Neural cell (in vitro differentiated cells): ENCODE data around the gene ECEL1. TPM values are rescaled to one million over a fixed set of nuclear protein-coding genes. Genes with fewer than 3 reads are reported as not detected.
"Not testable (repeated sequence)": the region's sequence is repeated elsewhere in the genome, so short reads cannot be mapped to it uniquely, and the experiment has no call there.

Source experiments
- H2AFZ ChIP-seq: fragments of 200-600, 300-800 bp; sonication (generic), shearing (Covaris generic); 2 replicates; pipeline ENCODE4 v1.6.0; 2014; ENCODE audit warnings: low read depth, mild to moderate bottlenecking, antibody characterized with exemption, low read length, moderate library complexity
- H3F3A ChIP-seq: fragments of 200-600 bp; shearing (Covaris generic); 2 replicates; pipeline ENCODE4 v1.6.1; 2016; ENCODE audit warnings: mild to moderate bottlenecking, moderate library complexity, mixed read lengths, antibody characterized with exemption, low read length; ENCODE audit not compliant: insufficient read depth, poor library complexity, severe bottlenecking
- H3K27ac ChIP-seq: fragments of 200-600, 300-800 bp; sonication (generic), shearing (Covaris generic); 2 replicates; pipeline ENCODE4 v1.5.1; 2014; ENCODE audit warnings: mild to moderate bottlenecking, low read length, moderate library complexity
- H3K27me3 ChIP-seq: fragments of 300-800, 200-600 bp; sonication (generic), shearing (Covaris generic); 2 replicates; pipeline ENCODE4 v1.6.0; 2014; ENCODE audit warnings: mild to moderate bottlenecking, low read depth, low read length, moderate library complexity; ENCODE audit not compliant: insufficient read depth
- H3K36me3 ChIP-seq: fragments of 300-800, 200-600 bp; sonication (generic), shearing (Covaris generic); 2 replicates; pipeline ENCODE4 v1.5.1; 2014; ENCODE audit warnings: mild to moderate bottlenecking, antibody characterized with exemption, low read length, moderate library complexity; ENCODE audit not compliant: insufficient read depth
- H3K4me2 ChIP-seq: fragments of 300-800, 200-600 bp; sonication (generic), shearing (Covaris generic); 2 replicates; pipeline ENCODE4 v1.6.0; 2014; ENCODE audit warnings: mild to moderate bottlenecking, low read length
- H3K4me3 ChIP-seq: fragments of 300-800, 200-600 bp; sonication (generic), shearing (Covaris generic); 2 replicates; pipeline ENCODE4 v1.5.1; 2014; ENCODE audit warnings: mild to moderate bottlenecking, low read length, moderate library complexity
- H3K79me2 ChIP-seq: fragments of 200-600 bp; shearing (Covaris generic); replicated peaks from 2 replicates; pipeline ENCODE4 v1.6.0; 2014; ENCODE audit warnings: mild to moderate bottlenecking, low read length, moderate library complexity; ENCODE audit not compliant: insufficient read depth
- H3K9ac ChIP-seq: fragments of 300-800, 200-600 bp; sonication (generic), shearing (Covaris generic); 2 replicates; pipeline ENCODE4 v1.6.1; 2016; ENCODE audit warnings: mild to moderate bottlenecking, low read length, mixed read lengths
- H3K9me2 ChIP-seq: fragments of 200-600 bp; shearing (Covaris generic); 2 replicates; pipeline ENCODE4 v1.6.1; 2016; ENCODE audit warnings: mild to moderate bottlenecking, low read length, mixed read lengths; ENCODE audit not compliant: insufficient read depth
- H3K9me3 ChIP-seq: fragments of 200-600, 300-800 bp; sonication (generic), shearing (Covaris generic); 2 replicates; pipeline ENCODE4 v1.6.1; 2016; ENCODE audit warnings: mild to moderate bottlenecking, mixed run types, low read length, moderate library complexity, mixed read lengths
- H4K20me1 ChIP-seq: fragments of 200-600 bp; shearing (Covaris generic); 2 replicates; pipeline ENCODE4 v1.6.1; 2016; ENCODE audit warnings: mild to moderate bottlenecking, mixed run types; ENCODE audit not compliant: insufficient read depth
- EP300 ChIP-seq: fragments of 450-650 bp; conservative IDR thresholded peaks from 2 replicates; pipeline ENCODE4 v1.6.1; 2014; ENCODE audit warnings: antibody characterized with exemption, mild to moderate bottlenecking, moderate library complexity; ENCODE audit not compliant: poor library complexity, severe bottlenecking
- EZH2 ChIP-seq: fragments of 200-600, 300-800 bp; shearing (Covaris generic), sonication (generic); IDR thresholded peaks from 2 replicates; pipeline ENCODE4 v1.6.1; 2014; ENCODE audit warnings: antibody characterized with exemption, low read length, borderline replicate concordance, mild to moderate bottlenecking; ENCODE audit not compliant: insufficient read depth, poor library complexity, severe bottlenecking
- MXI1 ChIP-seq: fragments of 450-650 bp; conservative IDR thresholded peaks from 2 replicates; pipeline ENCODE4 v1.6.1; 2014; ENCODE audit warnings: antibody characterized with exemption, mild to moderate bottlenecking; ENCODE audit not compliant: poor library complexity, severe bottlenecking
- POLR2AphosphoS5 ChIP-seq: IDR thresholded peaks from 2 replicates; pipeline ENCODE4 v1.6.1; 2012
- RAD21 ChIP-seq: fragments of 450-650 bp; conservative IDR thresholded peaks from 2 replicates; pipeline ENCODE4 v1.6.1; 2014; ENCODE audit warnings: antibody characterized with exemption, mild to moderate bottlenecking, moderate library complexity
- SMC3 ChIP-seq: fragments of 450-650 bp; conservative IDR thresholded peaks from 2 replicates; pipeline ENCODE4 v1.6.1; 2014; ENCODE audit warnings: antibody characterized with exemption, mild to moderate bottlenecking, moderate library complexity; ENCODE audit not compliant: poor library complexity
- TAF1 ChIP-seq: IDR thresholded peaks from 2 replicates; pipeline ENCODE4 v1.6.1; 2012; ENCODE audit warnings: low read depth
- polyA plus RNA-seq: library from polyadenylated mRNA; depleted of rRNA; stranded (reverse); fragments of >200 nt; gene quantifications from 2 replicates; pipeline ENCODE4 v1.2.3, GENCODE V29; 2014
- TF ChIP-seq, protein P1 (sequence below): fragments of 450-650 bp; IDR thresholded peaks from 2 replicates; pipeline ENCODE4 v1.5.1; 2014; ENCODE audit warnings: antibody characterized with exemption, mild to moderate bottlenecking, moderate library complexity; ENCODE audit not compliant: poor library complexity, severe bottlenecking
- TF ChIP-seq, protein P2 (sequence below): IDR thresholded peaks from 2 replicates; pipeline ENCODE4 v1.6.1; 2012; ENCODE audit warnings: borderline replicate concordance

The ECEL1 gene
- polyA plus RNA-seq, 1 donor from 2014 or later, result 60.9 TPM

GRCh38 chr2:232454630-232455029 is 33.0 kb downstream of the ECEL1 start:
- TF ChIP-seq EP300 (no peak), TAF1 (no peak), SMC3 (no peak), MXI1 (no peak), RAD21 (no peak), POLR2AphosphoS5 (no peak), EZH2 (no peak)
- TF ChIP-seq, protein P1, sequence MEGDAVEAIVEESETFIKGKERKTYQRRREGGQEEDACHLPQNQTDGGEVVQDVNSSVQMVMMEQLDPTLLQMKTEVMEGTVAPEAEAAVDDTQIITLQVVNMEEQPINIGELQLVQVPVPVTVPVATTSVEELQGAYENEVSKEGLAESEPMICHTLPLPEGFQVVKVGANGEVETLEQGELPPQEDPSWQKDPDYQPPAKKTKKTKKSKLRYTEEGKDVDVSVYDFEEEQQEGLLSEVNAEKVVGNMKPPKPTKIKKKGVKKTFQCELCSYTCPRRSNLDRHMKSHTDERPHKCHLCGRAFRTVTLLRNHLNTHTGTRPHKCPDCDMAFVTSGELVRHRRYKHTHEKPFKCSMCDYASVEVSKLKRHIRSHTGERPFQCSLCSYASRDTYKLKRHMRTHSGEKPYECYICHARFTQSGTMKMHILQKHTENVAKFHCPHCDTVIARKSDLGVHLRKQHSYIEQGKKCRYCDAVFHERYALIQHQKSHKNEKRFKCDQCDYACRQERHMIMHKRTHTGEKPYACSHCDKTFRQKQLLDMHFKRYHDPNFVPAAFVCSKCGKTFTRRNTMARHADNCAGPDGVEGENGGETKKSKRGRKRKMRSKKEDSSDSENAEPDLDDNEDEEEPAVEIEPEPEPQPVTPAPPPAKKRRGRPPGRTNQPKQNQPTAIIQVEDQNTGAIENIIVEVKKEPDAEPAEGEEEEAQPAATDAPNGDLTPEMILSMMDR, result no peak
- TF ChIP-seq, protein P2, sequence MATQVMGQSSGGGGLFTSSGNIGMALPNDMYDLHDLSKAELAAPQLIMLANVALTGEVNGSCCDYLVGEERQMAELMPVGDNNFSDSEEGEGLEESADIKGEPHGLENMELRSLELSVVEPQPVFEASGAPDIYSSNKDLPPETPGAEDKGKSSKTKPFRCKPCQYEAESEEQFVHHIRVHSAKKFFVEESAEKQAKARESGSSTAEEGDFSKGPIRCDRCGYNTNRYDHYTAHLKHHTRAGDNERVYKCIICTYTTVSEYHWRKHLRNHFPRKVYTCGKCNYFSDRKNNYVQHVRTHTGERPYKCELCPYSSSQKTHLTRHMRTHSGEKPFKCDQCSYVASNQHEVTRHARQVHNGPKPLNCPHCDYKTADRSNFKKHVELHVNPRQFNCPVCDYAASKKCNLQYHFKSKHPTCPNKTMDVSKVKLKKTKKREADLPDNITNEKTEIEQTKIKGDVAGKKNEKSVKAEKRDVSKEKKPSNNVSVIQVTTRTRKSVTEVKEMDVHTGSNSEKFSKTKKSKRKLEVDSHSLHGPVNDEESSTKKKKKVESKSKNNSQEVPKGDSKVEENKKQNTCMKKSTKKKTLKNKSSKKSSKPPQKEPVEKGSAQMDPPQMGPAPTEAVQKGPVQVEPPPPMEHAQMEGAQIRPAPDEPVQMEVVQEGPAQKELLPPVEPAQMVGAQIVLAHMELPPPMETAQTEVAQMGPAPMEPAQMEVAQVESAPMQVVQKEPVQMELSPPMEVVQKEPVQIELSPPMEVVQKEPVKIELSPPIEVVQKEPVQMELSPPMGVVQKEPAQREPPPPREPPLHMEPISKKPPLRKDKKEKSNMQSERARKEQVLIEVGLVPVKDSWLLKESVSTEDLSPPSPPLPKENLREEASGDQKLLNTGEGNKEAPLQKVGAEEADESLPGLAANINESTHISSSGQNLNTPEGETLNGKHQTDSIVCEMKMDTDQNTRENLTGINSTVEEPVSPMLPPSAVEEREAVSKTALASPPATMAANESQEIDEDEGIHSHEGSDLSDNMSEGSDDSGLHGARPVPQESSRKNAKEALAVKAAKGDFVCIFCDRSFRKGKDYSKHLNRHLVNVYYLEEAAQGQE, result no peak
- no peaks in the 10 kb centered on the region for H3F3A ChIP-seq
- H2AFZ ChIP-seq, result no peak overlapping the region
- no peaks in the 10 kb centered on the region for H3K9me3 ChIP-seq
- H3K79me2 ChIP-seq, result no peaks in the 10 kb centered on the region
- no peaks in the 10 kb centered on the region for H3K9me2 ChIP-seq
- H4K20me1 ChIP-seq, result no peaks in the 10 kb centered on the region
- no peaks in the 10 kb centered on the region for H3K27me3 ChIP-seq
- no peak overlapping the region for H3K4me3 ChIP-seq
- no peaks in the 10 kb centered on the region for H3K36me3 ChIP-seq
- no peak overlapping the region for H3K9ac ChIP-seq
- H3K4me2 ChIP-seq, result no peak overlapping the region
- no peak overlapping the region for H3K27ac ChIP-seq

GRCh38 chr2:232451645-232452044 is 36.0 kb downstream of the ECEL1 start:
- not testable (repeated sequence) for H2AFZ ChIP-seq, H3F3A ChIP-seq, H3K36me3 ChIP-seq, H4K20me1 ChIP-seq, H3K79me2 ChIP-seq, H3K27ac ChIP-seq, H3K4me3 ChIP-seq, H3K9me2 ChIP-seq, H3K27me3 ChIP-seq, H3K9me3 ChIP-seq, H3K9ac ChIP-seq, H3K4me2 ChIP-seq

- Histone ChIP-seq H3K27ac (no peak overlapping the region), H3K27me3 (no peaks in the 10 kb centered on the region), H4K20me1 (no peaks in the 10 kb centered on the region), H3K4me2 (no peak overlapping the region), H3K36me3 (no peaks in the 10 kb centered on the region), H3K4me3 (no peak overlapping the region), H3K9me2 (no peaks in the 10 kb centered on the region), H3F3A (no peaks in the 10 kb centered on the region), H2AFZ (no peak overlapping the region), H3K9me3 (no peaks in the 10 kb centered on the region), H3K9ac (no peak overlapping the region), H3K79me2 (no peaks in the 10 kb centered on the region)
- TF ChIP-seq EP300 (no peak), POLR2AphosphoS5 (no peak), RAD21 (no peak), SMC3 (no peak), EZH2 (no peak), MXI1 (no peak), TAF1 (no peak)
- TF ChIP-seq, protein P1, result no peak
- TF ChIP-seq, protein P2, result no peak
Observed at GRCh38 chr2:232449964-232450363, 37.7 kb downstream of the ECEL1 start.
